GM18951 (cell line): ENCODE data around the gene TXNL4A.

Source experiments
- POLR2A ChIP-seq: IDR thresholded peaks from 4 replicates; pipeline ENCODE4 v1.6.1; 2011; ENCODE audit warnings: mild to moderate bottlenecking; ENCODE audit not compliant: insufficient read length, insufficient read depth; ENCODE audit errors: extremely low read depth
- in situ Hi-C: fragments of 300-500 bp; cut with MboI; formaldehyde crosslinking; loops from one replicate; pipeline ENCODE4 v1.12.0; 2022; ENCODE audit warnings: low sequenced_read_pairs, mixed read lengths, inconsistent platforms; ENCODE audit not compliant: unreplicated experiment

Gene TXNL4A

DNA sequence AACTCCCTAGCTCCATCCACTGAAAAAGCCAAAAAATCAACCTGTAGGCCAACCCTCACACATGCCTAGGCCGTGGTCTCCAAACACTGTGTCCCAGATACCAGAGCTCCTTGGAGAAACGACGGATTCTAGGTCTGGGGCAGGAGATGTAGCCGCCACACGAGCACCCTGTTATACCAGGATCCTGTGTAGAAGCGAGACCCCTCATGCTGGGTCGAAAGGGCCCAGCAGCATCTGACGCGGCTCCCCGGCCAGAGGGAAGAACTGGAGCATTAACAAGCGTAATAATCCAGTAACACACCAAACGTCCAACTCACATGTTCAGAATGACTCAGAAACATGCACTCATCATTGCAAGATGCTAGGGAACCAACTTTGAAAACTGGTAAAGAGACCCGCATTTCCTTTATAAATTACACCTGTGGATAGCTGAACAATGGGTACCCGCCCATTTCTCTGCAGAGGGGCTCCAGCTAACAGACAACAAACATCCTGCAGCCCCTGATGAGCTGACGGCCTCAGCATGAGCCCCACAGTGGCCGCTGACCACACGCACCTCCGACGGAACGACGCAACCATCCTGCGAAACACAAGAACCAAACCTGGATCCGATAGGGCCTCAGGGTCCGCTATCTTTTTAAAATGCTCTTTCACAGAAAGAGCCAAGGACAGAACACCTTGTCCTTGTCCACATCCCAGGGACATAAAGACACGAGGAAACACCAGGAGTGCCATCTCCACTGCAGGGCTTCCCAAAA lies 51.1 kb downstream of the TXNL4A start:
- no peak for TF ChIP-seq POLR2A
- in situ Hi-C loops, result no loop called here

DNA sequence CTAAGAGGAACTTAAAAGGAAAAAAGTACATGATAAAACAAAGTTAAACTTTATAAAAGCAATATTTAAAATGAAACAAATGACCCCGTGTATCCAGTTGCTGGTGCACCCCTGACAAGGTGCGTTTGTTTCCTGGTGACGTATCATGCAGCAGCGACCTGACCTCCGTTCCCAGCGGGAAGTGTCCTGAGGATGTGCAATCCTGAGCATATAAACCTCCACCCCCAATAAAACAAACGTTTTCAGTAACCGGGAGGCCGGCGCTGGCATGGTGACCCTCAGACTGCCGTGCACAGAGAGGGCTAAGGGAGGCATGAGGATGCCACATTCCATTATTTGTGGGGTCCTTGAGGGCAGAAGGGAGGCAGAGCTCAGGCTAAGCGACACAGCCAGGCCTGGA lies 51.7 kb downstream of the TXNL4A start:
- in situ Hi-C loops, result no loop called here
- TF ChIP-seq POLR2A, result no peak

DNA sequence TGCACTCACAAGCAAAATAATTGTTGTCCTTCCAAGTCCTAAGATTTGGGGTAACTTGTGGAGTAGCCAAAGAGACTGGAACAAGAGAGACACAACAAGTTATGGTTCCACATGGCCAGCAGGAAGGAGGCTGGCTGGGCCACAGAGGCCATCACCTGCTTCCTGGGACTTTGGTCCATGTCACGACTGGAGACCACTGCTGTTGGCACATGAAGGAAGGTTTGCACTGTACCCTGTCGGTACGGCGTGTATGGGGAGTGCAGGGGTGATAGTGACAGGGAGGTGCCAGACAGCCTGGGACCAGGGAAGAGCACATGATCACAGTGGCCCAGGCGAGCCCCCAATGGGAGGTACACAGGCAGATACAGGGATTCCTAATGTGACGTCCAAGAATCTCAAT lies 52.4 kb downstream of the TXNL4A start:
- TF ChIP-seq POLR2A, result no peak
- in situ Hi-C loops, result no loop called here

DNA sequence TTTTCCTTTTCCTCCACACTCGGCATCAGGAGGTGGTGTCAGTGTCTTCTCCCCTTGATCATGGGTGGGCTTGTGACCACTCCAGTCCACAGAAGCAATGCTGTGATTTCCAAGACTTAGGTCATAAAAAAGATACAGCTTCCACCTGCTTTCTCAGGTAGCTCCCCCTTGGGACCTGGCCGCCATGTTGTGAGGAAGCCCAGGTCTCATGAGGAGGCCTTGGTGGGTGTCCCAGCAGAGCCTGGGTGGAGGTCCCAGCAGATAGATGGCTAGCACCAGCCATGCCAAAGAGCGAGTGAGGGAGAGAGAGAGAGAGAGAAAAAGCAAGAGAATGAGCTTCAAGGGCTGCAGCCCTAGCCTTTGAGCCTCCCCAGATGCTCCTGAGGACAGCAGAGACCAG lies 52.9 kb downstream of the TXNL4A start:
- in situ Hi-C loops, result no loop called here
- TF ChIP-seq POLR2A, result no peak

DNA sequence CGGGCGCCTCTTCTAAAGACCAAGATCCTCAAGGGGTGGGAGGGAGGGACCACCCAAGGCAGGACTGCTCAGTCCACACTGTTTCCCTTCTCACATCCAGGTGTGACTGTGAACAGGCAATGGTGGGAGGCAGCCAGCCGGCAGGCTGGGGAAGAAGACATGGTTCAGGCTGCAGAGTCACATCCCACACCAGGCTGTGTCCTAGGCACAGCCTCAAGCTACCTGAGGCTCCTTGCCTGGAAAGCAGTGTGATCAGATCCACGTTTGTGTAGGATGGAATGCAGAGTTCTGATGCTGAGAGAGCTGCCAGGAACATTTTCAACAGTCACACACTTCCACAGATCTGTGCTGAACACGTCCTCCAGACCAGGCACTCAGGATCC lies 53.3 kb downstream of the TXNL4A start:
- TF ChIP-seq POLR2A, result no peak
- in situ Hi-C loops, result no loop called here

DNA sequence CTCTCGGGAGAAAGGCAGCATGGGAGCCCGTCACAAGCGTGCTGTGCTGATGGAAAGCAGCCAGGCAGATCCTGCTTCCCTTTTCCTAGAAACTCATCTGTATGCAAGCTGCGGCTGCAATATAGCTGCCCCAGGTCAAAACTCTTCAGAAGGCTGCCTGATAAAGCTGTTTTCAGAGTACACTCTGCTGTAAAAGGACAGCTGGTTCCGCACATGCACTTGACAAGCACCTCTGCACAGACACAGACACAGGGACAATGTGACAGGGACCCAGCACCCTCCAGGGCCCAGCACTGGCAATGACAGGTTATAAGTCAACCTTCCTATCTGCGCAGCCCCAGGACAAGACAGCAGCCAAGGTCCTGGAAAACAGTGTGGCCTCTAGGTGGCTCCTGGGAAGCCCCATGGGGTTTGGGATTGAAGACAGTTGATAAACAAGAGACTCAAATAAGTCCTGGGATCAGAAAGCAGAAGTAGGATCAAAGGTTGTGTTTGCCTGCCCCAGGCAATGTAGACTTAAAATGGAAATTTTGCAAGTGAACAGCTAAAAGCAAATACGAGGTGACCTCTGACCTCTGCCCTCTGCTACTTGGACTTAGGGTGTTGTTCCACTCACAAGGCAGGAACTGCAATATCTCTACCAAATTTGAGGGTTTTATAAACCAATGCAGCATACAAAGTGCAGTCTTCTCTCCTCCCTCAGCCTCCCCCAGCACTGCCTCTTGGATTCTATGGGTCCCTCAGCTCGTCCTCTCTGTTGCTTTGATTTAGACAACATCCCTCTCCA lies 53.9 kb downstream of the TXNL4A start:
- no peak for TF ChIP-seq POLR2A
- in situ Hi-C loops, result no loop called here

DNA sequence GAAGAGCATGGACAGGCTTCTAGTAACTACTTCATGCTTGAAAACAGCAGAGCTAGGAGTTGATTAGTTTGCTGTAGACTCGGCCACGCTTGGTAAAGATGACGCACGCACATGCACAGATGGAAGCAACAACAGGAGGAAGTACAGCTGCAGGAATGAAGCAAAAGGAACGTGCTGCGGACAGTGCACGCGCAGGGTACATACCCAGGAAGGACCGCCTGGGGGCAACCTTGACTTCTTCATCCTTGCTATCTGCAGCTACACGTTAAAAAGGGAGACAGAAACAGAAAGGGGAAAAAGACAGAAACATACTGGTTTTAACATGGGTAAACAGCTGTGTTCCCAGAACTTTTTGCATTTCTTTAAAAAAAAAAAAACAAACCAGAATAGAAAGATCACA lies 54.6 kb downstream of the TXNL4A start:
- in situ Hi-C loops, result no loop called here
- TF ChIP-seq POLR2A, result no peak

DNA sequence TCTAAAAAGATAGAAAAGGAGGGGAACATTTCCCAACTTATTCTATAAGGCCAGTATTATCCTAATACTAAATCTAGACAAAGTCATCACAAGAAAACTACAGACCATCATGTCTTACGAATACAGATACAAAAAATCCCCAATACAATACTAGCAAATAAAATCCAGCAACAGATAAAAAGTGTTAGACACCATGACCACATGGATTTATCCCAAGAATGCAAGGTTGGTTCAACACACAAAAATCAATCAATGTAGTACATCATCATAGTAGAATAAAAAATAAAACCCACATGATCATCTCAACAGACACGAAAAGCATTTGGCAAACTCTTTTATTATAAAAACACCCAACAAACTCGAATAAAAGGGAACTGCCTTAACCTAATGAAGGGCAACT lies 55.5 kb downstream of the TXNL4A start:
- in situ Hi-C loops, result no loop called here
- TF ChIP-seq POLR2A, result no peak

DNA sequence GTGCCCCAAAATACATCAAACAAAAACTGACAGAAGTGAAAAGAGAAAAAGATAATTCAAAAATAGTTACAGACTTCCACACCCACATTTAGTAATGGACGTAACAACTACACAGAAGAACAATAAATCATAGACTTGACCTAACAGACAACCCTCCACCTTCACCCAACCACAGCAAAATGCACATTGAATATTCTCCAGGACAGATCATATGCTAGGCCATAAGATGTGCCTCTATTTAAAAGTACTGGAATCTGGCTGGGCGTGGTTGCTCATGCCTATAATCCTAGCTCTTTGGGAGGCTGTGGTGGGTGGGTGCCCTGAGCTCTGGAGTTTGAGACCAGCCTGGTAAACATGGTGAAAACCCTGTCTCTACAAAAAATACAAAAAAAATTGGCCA lies 56.9 kb downstream of the TXNL4A start:
- in situ Hi-C loops, result no loop called here
- TF ChIP-seq POLR2A, result no peak

DNA sequence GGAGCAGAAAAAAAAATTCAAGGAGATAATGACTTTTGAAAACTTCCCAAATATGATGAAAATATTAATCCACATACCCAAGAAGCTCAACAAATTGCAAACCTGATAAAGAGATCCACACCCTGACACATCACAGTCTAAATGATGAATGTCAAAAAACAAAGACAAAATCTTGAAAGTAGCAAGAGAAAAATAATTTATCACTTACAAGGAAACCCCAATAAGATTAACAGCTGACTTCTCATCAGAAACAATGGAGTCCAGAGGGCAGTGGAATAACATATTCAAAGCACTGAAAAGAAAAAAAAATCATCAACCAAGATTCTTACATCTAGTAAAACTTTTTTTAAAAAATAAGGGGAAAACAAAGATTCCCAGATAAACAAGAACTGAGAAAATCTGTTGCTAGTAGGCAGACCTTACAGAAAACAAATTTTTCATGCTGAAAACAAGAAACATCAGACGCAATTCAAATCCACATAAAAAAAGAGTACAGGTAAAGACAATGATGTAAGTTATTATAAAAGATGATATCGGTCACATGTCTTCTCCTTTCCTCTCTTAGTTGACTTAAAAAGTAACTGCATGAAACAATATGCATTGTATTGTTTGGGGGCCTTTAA lies 58.2 kb downstream of the TXNL4A start:
- no peak for TF ChIP-seq POLR2A
- in situ Hi-C loops, result no loop called here

DNA sequence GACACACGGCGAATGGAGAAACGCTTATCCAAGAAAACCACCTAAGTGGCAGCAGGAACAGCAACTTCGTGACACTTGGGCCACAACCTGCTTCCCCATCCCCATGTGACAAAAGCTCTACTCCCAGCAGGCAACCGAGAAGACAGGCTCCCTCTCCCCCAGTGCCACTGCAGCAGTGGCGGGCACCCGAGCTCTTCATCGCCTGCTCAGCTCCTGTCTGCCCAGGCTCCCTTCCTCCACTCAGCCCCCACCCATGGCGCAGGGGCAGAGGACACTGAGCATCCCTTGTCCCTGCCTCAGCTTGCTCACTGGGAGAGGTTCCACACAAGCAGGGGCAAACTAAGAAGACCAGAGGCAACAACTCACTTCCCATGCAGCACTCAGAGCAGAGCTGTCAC lies 59.8 kb downstream of the TXNL4A start:
- in situ Hi-C loops, result no loop called here

DNA sequence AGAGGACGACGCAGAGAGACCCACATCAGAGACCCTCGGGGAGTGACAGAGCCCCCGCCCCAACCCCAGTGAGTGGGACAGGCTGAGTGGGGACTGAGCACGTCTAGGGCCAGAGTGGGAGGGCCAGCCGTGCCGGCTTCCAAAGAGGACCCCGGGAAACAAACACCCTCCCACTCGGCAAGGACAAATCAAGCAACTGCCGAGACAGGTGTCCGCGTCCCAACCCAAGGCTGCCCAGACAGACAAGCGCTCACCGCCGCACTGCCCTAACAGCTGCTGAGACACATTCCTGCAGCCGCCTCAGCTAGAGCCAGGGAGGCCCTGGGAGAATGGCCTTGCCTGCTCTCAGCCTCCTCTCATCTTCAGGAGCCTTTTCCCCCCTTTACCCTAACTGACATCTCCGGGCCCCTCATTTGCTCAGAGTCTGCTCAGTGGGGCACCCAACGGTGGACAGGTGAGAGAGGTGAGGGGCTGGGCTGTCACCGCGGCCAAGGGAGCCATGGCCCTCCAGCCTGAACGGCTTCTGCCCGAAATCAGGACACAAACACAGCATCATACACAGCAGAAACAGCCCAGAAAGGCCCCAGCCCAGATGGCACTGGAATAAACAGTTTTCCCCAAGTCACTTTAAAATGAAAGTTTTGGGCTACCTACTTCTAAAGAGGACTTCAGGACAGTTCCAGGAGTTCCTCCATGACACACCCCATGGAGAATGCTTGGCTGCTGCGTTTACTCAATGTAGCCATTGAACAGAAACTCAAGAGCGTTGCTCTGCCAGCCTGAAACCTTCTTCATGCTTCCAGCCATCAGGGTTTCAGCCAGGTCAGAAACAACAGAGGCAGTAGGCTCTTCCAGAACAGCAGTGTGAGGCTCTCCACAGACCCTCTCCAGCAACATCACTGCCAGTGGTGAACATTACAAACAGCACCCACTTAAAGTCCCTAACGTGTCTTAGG lies 60.5 kb downstream of the TXNL4A start:
- in situ Hi-C loops, result no loop called here
- TF ChIP-seq POLR2A, result no peak

More for the DNA sequence above, 59.8 kb downstream of the TXNL4A start:
- no peak for TF ChIP-seq POLR2A
